Measurements from ENCODE around the gene TMEM202.
"Not testable (repeated sequence)": the region's sequence is repeated elsewhere in the genome, so short reads cannot be mapped to it uniquely, and the experiment has no call there.

TMEM202 gene

GRCh38 chr15:72397796-72398588 lies at the start of gene TMEM202:
Gene TMEM202, plus strand, starts transcription at chr15:72398305. Its CDS starts 22 bp downstream, at chr15:72398327.
- no peak for DNase-seq

- no peak for DNase-seq
Observed at GRCh38 chr15:72353266-72353665, 44.8 kb upstream of the TMEM202 start.

- no peak for DNase-seq
Observed at GRCh38 chr15:72354496-72354895, 43.6 kb upstream of the TMEM202 start.

GRCh38 chr15:72358121-72358520 lies 40.0 kb upstream of the TMEM202 start:
- DNase-seq, result no peak

- DNase-seq, result no peak
Observed at GRCh38 chr15:72358650-72359171, 39.4 kb upstream of the TMEM202 start.

- DNase-seq, result no peak
Observed at GRCh38 chr15:72361176-72361575, 36.9 kb upstream of the TMEM202 start.

GRCh38 chr15:72365844-72366243 lies 32.3 kb upstream of the TMEM202 start:
- DNase-seq, result peak; percentile 16

GRCh38 chr15:72368325-72368724 lies 29.8 kb upstream of the TMEM202 start:
- no peak for DNase-seq

- DNase-seq, result no peak
Observed at GRCh38 chr15:72368899-72369298, 29.2 kb upstream of the TMEM202 start.

GRCh38 chr15:72369964-72370363 lies 28.1 kb upstream of the TMEM202 start:
- no peak for DNase-seq

GRCh38 chr15:72372361-72372760 lies 25.7 kb upstream of the TMEM202 start:
- DNase-seq, result no peak

- DNase-seq, result no peak
Observed at GRCh38 chr15:72375501-72375845, 22.6 kb upstream of the TMEM202 start.

- DNase-seq, result peak; percentile 97
Observed at GRCh38 chr15:72375846-72376581, 22.1 kb upstream of the TMEM202 start, which contains the start of gene HEXA. Gene HEXA, minus strand, starts transcription at chr15:72376014. Its CDS starts 42 bp downstream, at chr15:72375972.

GRCh38 chr15:72377331-72377730 lies 20.8 kb upstream of the TMEM202 start:
- no peak for DNase-seq

- not testable (repeated sequence) for DNase-seq
Observed at GRCh38 chr15:72379106-72379505, 19.0 kb upstream of the TMEM202 start.

GRCh38 chr15:72379856-72380430 lies 18.2 kb upstream of the TMEM202 start:
- DNase-seq, result no peak

GRCh38 chr15:72380743-72381142 lies 17.4 kb upstream of the TMEM202 start:
- DNase-seq, result no peak

GRCh38 chr15:72382146-72382545 lies 16.0 kb upstream of the TMEM202 start:
- no peak for DNase-seq

- DNase-seq, result no peak
Observed at GRCh38 chr15:72387741-72388140, 10.4 kb upstream of the TMEM202 start.

GRCh38 chr15:72389231-72389630 lies 8.9 kb upstream of the TMEM202 start:
- DNase-seq, result no peak

- DNase-seq, result not testable (repeated sequence)
Observed at GRCh38 chr15:72396331-72396730, 1.8 kb upstream of the TMEM202 start.

GRCh38 chr15:72398648-72399047 lies 543 bp downstream of the TMEM202 start:
- DNase-seq, result no peak

- no peak for DNase-seq
Observed at GRCh38 chr15:72402726-72403125, 4.6 kb downstream of the TMEM202 start.

- no peak for DNase-seq
Observed at GRCh38 chr15:72404356-72404755, 6.3 kb downstream of the TMEM202 start.
